GM18867 (cell line): Measurements from ENCODE around the gene IRAK3.
"Not testable (repeated sequence)": the region's sequence is repeated elsewhere in the genome, so short reads cannot be mapped to it uniquely, and the experiment has no call there.

Experiments
- ATAC-seq: cut with Tn5 transposase; IDR thresholded peaks from one replicate; pipeline ENCODE4 v1.9.1; 2021; ENCODE audit warnings: mild to moderate bottlenecking, moderate library complexity; ENCODE audit not compliant: unreplicated experiment

The IRAK3 gene

DNA sequence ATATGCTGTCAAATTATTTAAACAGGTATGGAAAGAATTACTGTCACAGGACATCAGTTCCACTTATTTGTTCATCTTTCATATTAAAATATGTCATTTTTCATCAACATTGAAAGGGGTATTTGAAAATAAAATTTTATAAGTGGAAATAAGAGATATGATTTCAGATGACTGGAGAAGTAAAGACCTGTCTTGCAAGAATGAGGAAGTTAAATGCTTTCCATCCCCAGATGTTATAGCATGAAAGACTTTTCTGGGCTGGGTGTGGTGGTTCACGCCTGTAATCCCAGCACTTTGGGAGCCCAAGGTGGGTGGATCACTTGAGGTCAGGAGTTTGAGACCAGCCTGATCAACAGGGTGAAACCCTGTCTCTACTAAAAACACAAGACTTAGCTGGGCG, 22.6 kb downstream of the IRAK3 start:
- not testable (repeated sequence) for ATAC-seq

DNA sequence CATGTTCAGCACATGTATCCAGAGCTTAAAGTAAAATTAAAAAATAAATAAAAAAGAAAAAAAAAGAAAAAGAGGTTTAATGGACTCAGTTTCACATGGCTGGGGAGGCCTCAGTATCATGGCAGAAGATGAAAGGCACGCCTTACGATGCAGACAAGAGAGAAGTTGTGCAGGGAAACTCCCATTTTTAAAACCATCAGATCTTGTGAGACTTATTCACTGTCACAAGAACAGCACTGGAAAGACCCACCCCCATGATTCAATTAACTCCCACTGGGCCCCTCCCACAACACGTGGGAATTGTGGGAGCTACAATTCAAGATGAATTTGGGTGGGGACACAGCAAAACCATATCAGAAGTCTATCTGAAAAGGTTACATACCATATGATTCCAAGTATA, 24.0 kb downstream of the IRAK3 start:
- not testable (repeated sequence) for ATAC-seq

DNA sequence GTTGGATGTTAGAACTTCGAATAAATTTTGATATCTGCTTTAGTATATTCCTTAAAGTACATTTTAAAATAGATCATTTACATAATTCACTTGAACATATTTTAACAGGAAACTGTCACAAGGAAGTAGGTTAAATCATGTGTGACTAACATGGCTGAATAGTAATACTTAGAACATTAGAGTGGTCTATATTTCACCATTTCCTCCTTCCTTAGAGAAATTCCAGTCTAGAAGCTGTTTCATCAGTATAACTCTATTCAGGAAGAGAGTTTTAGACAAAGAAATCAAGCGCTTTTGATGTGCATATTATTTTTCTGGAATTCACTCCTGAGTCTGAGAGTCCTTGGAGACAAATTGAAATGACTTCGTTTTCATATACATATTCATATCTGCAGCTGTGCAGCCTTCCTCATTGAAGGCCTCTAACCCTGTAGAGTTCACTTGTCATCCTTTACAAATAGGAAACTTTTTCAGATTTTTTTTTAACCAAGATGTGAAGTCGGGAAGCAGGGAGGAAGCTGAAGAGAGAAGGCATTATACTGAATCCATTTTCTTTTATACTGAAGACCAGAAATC, 28.4 kb downstream of the IRAK3 start:
- ATAC-seq = no peak

DNA sequence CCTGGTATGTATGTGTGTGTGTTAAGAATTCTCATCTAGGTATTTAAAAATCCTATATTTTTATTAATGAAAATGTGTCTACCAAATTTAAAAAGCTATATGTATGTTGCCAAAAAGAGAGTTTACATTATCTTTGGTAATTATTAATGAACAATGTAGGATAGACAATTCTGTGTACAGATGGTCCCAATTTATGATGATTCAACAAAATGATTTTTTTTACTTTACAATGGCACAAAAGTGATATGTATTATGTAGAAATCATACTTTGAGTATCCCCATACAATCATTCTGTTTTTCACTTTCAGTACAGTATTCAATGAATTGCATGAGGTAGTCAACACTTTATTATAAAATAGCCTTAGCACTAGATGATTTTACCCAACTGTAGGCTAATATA, 39.4 kb downstream of the IRAK3 start:
- no peak for ATAC-seq

DNA sequence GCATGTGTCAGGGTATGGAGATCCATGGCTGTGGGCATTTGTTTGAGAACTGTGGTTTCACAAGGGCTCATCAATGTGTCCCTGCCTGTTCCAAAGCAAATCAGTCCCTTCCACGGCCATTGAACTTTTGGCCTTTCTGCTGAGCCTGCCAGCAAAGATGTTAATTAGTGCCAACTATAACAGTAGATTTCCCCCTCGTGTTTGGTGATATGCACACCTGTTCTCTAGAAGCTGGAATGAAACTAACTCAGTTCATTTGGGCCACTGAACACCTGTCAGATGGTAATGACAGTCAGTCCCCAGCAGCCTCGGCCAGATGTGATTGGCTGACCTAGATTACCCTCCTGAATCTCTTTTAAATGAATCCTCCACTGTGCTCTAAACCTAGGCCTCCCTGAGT, 43.2 kb downstream of the IRAK3 start:
- ATAC-seq = no peak

DNA sequence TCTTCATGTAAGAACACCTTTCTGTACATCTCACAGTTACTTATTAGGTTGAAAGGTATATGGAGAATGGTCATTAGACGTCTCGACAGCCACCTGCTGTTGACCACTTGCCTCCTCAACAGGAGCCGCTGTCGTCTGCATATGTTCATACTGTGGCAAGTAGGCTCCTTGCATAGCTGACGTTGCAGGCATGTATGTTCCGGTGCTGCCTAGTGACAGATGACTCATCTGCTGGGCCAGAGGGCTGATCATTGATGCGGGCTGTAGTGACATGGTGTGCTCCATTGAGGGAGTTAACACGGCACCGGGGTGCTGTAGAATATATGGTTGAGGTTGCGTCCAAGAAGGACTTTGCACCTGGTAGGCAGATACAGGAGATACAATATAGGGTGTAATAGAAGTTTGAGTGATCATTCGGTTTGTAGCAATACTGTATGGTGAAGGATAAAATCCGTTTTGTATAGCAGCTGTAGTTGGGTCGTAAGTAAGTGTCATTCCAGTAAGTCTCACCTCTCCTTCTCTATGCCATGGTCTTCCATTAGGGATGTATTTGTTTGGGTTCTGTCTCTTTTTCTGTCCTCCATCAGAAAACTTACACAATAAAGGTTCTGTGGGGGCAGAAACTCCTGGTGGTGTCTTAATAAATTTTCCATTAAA, 45.2 kb downstream of the IRAK3 start:
- peak; percentile 96 for ATAC-seq

DNA sequence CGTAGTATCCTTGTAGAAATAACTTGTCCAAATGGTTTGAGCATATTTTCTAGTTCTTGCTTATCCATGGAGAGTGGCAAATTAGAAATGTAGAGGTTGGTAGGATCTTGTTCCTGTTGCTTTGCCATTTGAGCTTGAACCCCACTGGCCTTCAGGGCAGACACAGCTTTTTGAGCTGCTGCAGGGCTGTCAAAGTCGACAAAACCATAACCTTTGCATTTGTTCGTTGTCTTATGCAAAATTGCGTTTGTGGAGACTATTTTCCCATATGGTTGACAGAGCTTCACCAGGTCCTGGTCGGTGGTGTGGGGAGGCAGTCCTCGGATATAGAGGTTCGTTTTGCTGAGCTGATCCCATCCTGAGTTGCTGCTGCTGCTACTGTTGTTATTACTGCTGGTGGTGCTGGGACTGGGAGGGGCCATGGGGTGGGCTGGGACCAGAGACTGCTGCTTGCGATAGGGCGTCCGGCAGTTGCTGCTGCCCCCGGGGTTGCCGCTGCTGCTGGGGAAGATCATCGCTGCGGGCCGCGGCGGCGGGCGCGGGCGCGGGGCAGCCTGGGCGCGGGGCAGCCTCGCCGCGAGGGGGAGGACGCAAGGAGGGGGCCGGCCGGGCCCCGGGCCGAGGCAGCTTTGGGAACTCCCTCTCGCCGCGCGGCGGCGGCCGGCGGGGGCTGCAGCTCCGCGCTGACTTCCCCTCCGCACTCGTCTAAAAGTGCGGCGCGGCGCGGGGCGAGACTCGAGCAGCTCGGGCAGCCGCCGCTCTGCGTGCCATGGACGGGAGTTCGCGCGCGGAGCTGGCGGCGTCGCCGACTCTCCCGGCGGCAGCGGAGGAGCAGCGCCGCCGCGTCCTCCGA, 46.0 kb downstream of the IRAK3 start:
- ATAC-seq = peak; percentile 46

DNA sequence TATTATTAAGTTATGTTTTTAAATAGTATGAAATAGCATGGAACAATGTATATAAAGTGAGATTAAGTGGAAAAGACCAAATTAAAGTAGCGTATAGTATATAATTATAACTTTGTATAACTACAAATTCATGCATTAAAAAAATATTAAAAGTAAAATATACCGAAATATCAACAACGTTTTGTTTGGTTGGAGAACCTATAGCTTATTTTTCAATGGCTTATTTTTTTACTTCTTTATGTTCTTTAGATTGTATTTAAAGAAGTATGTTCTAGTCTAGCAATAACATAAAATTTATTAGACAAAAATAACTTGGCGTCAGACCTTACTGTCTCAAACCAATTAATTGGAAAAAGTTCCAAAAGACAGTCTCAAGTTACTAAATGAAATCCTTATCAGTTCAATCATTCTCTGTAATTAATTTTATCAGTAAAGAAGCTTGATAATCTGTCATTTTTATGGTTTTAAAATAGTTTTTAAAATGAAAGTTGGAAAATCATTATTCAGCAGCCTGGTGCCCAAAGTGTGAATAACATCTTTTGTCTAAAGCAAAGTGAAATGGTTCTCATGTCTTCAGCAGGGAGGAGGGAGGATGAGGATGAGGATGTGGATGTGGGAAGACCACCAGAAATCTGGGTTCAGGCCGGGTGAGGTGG, 46.7 kb downstream of the IRAK3 start:
- ATAC-seq = no peak

DNA sequence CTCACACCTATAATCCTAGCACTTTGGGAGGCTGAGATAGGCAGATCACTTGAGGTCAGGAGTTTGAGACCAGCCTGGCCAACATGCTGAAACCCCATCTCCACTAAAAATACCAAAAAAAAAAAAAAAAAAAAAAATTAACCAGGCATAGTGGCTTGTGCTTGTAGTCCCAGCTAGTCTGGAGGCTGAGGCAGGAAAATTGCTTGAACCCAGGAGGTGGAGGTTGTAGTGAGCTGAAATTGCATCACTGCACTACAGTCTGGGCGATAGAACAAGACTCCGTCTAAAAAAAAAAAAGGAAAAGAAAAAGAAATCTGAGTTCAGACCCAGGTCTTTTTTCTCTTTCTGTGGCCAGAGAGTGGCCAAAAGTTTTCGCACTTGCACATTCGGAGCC, 47.3 kb downstream of the IRAK3 start:
- ATAC-seq = not testable (repeated sequence)

DNA sequence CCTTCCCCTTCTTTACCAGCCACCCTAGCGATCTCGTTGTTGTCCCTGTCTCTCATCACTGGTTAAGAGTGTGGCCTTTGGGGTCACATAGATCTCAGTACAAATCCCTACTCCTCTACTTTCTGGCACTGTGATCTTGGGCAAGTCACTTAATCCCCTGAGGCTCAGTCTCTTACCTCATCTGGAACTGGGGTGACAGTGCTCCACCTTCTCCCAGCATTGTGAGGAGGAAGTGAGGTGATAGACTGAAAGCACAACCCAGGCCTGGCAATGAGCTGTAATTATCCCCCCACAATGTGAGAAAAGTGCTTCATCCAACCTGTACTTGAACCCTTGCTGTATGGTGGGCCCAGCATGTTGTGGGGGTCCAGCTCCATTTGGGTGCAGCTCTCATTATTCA, 48.0 kb downstream of the IRAK3 start:
- no peak for ATAC-seq

DNA sequence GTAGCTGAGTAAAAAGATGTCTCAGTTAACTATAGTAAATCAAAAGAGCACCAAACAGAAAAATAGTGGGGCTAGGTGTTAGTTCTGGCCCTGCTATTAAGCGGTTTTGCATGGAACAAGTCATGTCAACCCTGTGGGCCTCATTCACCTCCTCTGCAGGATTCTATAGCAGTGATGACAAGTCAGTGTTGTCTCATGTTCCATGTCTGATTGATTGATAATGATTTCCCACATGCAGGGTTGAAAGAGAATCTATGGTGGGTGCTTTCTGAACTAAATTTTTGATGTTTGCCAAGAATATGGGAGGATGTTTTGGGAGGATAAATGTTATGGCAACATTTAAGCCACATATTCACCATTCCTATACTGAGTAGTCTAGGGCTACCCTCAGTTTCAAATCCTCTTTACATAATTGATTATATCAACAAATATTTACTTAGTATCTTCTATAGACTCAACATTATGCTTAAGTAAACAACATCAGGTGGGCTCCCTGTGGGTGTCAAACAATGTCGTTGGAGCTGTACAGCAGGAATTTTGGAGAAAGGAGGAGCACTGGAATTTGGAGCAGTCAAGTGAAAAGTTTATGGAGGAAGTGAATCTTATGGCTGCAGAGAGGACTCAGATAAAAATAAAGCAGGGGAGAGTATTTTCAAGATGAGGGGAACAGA, 48.6 kb downstream of the IRAK3 start:
- ATAC-seq = no peak

DNA sequence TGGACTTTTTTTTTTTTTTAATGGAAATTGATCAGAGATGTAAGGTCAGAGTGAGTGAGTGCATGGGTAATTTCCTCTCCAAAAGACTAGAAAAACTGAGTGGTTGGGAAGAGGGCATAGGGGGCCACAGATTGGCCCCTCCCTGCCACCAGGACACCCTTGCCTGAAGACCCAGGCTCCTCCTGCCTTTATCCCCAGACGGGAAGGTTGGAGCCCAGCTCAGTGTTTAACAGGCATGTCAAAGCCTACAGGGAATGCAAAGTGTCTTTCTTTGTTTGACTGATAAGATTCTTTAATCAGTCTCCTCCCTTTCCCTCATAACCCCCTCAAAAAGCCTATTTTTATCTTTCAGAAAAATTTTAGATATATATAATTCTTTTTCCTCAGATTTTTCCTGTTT, 50.3 kb downstream of the IRAK3 start:
- ATAC-seq = no peak

DNA sequence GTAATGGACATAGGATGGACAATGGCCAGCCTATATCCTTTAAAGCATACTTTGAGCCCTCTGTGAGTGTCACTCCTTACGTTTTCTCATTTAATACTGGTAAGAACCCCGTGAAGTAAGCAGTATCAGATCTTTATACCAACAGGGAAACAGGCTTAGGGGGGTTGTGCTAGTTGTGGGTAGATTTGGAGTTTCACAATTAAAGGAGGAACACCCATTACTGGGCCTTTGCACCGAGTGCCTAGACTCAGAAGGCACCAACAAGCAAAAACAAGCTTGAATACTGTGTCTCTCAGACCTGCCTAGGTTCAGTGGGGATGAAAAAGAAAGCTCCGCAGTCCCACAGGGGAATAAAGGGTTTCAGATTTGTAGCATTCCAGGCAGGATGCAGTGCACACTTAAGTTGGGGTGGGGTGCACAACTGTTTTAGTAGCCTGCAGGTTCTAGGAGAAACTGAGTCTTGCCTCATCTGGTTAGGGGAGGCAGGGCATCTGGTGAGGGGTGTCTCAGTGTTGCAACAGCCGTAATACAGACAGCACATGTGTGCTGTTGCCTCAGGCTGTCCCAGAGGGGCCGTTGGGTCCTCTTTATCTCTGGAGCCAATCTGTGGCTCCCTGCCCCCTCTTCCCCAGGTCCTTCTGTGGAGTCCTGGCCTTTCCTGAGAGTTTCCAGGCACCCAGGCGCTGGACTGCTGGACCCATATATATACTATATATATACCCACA, 51.2 kb downstream of the IRAK3 start:
- no peak for ATAC-seq

DNA sequence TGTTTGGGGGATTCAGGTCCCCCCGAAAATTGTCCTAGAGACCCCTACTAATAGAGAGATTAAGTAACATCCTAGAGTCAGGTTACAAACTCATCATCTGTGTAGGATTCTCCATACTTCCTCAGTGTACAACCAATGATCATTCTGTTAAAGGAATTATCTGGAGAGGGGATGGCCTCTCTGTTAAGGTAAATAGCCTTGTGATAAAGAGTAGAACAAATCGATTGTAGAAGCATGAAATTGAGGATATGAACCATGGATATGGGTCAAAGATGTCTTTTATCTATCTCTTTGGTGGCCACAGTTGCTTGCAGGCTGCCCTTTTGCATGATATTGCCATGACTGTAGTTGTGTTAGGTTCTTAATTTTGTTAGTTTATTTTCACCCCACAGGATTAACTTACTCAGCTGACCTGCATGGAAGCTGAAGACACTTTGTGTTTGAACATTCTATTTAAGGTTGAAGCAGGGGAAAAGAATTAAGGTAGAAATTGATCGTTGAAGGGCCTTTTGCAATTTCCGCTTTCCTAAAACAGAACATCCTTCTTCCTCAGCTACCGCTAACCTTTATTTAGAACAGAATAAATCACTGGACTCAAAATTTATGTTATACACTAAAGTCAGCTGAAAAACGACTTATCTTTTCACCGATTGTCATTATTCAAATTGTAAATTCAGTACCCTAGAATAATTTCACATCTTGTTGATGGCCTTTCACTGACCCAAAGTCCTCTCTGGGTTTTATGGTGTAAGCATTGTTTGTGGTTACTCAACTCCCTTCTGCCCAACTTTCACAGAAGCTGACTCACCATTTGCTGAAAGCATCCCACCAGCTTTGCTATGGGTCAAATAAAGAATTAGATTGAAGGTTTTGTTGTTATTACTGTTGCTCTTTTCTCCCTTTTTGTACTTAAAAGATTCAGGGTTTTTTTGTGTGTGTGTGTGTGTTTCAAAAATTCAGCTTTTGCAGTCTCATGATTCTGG, 52.3 kb downstream of the IRAK3 start:
- ATAC-seq = no peak

DNA sequence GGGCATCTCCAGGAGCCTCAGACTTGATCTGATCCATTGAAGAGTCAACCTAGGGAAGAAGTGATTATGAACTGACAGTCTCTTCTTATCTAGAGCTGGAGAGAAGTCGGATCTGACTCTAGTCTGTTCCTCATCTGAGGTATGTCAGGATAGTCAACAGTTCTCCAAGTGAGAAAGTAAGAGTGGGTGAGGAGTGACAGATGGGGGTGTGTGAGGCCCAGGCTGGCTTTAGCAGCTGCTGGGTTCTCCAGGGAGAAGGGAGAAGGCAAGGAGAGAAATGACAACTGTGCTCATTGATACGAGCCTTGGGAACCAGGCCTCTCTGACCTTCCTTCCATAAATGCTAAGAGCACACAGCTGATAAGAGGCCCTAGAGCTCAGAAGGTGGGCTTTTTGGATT, 53.3 kb downstream of the IRAK3 start:
- no peak for ATAC-seq

DNA sequence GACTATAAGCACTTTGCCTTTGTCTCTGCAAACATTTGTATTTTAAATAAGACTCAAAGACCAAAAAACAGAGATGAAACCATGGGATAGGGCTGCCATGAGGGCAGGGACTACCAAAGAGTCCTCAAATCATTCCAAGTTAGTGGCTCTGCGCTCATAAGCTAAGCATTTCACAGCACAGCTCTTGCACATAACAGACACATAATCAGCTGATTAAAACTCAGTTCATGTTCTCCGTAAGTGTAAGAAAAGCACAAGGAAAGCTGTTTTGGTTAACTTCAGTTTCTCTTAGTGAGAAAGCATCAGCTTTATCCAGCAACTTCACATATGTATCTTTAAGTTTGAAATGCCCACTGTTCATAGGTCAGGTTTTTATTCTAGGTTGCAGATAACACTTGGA, 54.9 kb downstream of the IRAK3 start:
- ATAC-seq = no peak

DNA sequence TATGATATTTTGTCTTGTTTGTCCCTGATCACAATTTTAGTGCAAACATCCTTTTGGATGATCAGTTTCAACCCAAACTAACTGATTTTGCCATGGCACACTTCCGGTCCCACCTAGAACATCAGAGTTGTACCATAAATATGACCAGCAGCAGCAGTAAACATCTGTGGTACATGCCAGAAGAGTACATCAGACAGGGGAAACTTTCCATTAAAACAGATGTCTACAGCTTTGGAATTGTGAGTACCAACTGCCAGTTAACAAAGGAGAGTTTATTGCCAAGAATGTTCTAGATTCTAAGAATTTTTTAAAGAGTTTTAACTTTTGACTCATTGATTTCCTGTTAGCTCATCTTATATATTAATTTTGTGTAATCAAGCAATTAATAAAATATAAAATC, 55.4 kb downstream of the IRAK3 start:
- no peak for ATAC-seq

DNA sequence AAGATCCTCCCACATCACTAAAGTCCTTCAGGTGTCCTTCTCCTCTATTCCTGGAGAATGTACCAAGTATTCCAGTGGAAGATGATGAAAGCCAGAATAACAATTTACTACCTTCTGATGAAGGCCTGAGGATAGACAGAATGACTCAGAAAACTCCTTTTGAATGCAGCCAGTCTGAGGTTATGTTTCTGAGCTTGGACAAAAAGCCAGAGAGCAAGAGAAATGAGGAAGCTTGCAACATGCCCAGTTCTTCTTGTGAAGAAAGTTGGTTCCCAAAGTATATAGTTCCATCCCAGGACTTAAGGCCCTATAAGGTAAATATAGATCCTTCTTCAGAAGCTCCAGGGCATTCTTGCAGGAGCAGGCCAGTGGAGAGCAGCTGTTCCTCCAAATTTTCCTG, 58.7 kb downstream of the IRAK3 start:
- ATAC-seq = no peak

DNA sequence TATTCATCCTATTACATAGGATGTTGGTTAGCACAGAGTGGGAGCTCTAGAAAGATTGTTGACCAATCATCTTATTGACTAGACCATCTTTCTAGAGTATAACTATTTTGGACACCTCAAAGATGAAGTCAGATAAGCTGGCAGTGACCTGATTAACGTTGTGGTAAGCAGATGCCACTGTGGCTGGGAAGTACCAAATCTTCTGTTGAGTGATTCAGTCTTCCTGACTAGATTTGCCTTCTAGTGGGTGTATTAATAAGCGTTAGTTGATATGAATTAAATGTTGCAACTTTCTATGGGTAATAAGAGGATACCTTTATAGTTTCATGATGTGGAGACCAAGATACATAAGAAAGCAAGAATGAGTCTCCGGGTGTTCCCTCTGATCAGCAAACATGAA, 62.0 kb downstream of the IRAK3 start:
- ATAC-seq = no peak
